NT2/D1 (cell line): ENCODE data around the gene C16orf96.

Experiments used
- DNase-seq: peaks from one replicate; pipeline ENCODE4 v3.0.0-alpha.2; 2011; ENCODE audit warnings: low read depth, low spot score
- H3K27me3 ChIP-seq: 2 replicates; pipeline ENCODE4 v1.6.0; 2011; ENCODE audit warnings: mild to moderate bottlenecking; ENCODE audit not compliant: insufficient read length, insufficient read depth
- H3K36me3 ChIP-seq: 2 replicates; pipeline ENCODE4 v1.6.1; 2011; ENCODE audit warnings: mild to moderate bottlenecking, low read length, mixed read lengths; ENCODE audit not compliant: insufficient read depth, insufficient read length
- H3K4me1 ChIP-seq: 2 replicates; pipeline ENCODE4 v1.5.1; 2011; ENCODE audit not compliant: insufficient read depth, insufficient read length
- H3K4me3 ChIP-seq: 2 replicates; pipeline ENCODE4 v1.5.1; 2011; ENCODE audit warnings: low read depth; ENCODE audit not compliant: insufficient read length
- H3K9ac ChIP-seq: 2 replicates; pipeline ENCODE4 v1.6.0; 2011; ENCODE audit warnings: low read depth; ENCODE audit not compliant: insufficient read length
- H3K9me3 ChIP-seq: 2 replicates; pipeline ENCODE4 v1.5.1; 2011; ENCODE audit warnings: mild to moderate bottlenecking, low read length; ENCODE audit not compliant: insufficient read depth
- SUZ12 ChIP-seq: IDR thresholded peaks from 2 replicates; pipeline ENCODE4 v1.6.1; 2011; ENCODE audit not compliant: insufficient read length, insufficient read depth; ENCODE audit errors: extremely low read depth
- YY1 ChIP-seq: IDR thresholded peaks from 2 replicates; pipeline ENCODE4 v1.6.1; 2011; ENCODE audit not compliant: insufficient read length, insufficient read depth
- ZNF274 ChIP-seq: IDR thresholded peaks from 2 replicates; pipeline ENCODE4 v1.6.1; 2011; ENCODE audit warnings: mild to moderate bottlenecking, low read depth, low read length

Gene C16orf96

GRCh38 chr16:4612977-4613635, 57.0 kb downstream of the C16orf96 start:
- Histone ChIP-seq H3K4me3 (peak overlapping the region; percentile 97), H3K27me3 (no peaks in the 10 kb centered on the region), H3K9ac (peak overlapping the region; percentile 96), H3K36me3 (peaks cover 31% of the 10 kb centered on the region), H3K9me3 (no peaks in the 10 kb centered on the region), H3K4me1 (peaks cover 40% of the 10 kb centered on the region)
- TF ChIP-seq ZNF274 (no peak), SUZ12 (no peak), YY1 (no peak)
- DNase-seq, result no peak

- H3K4me1 ChIP-seq, result peaks cover 47% of the 10 kb centered on the region
- TF ChIP-seq SUZ12, result no peak
- TF ChIP-seq ZNF274, result no peak
- TF ChIP-seq YY1, result no peak
- H3K27me3 ChIP-seq, result no peaks in the 10 kb centered on the region
- H3K9ac ChIP-seq, result peak overlapping the region; percentile 96
- H3K4me3 ChIP-seq, result peak overlapping the region; percentile 97
- no peaks in the 10 kb centered on the region for H3K9me3 ChIP-seq
- no peak for DNase-seq
- H3K36me3 ChIP-seq, result peaks cover 24% of the 10 kb centered on the region
Measured at GRCh38 chr16:4613636-4614570, 57.8 kb downstream of the C16orf96 start.

- peak within 1 kb of the TSS; percentile 96 for H3K9ac ChIP-seq
- no peaks in the 10 kb centered on the region for H3K27me3 ChIP-seq
- TF ChIP-seq ZNF274 (no peak), YY1 (no peak), SUZ12 (no peak)
- peak within 1 kb of the TSS; percentile 97 for H3K4me3 ChIP-seq
- peaks cover 48% of the 10 kb centered on the region for H3K4me1 ChIP-seq
- peak; percentile 68 for DNase-seq
- no peaks in the 10 kb centered on the region for H3K9me3 ChIP-seq
- H3K36me3 ChIP-seq, result peaks cover 15% of the 10 kb centered on the region
Measured at GRCh38 chr16:4614571-4615383, 58.6 kb downstream of the C16orf96 start, which contains the start of gene UBALD1. Gene UBALD1, minus strand, starts transcription at chr16:4614888. Its CDS starts 91 bp downstream, at chr16:4614797.

GRCh38 chr16:4615384-4616046, 59.4 kb downstream of the C16orf96 start:
- Histone ChIP-seq H3K4me3 (peak overlapping the region; percentile 97), H3K36me3 (peaks cover 7% of the 10 kb centered on the region), H3K9me3 (no peaks in the 10 kb centered on the region), H3K27me3 (no peaks in the 10 kb centered on the region), H3K4me1 (peaks cover 45% of the 10 kb centered on the region), H3K9ac (peak overlapping the region; percentile 96)
- DNase-seq, result no peak
- TF ChIP-seq ZNF274, result no peak

GRCh38 chr16:4616047-4616811, 60.1 kb downstream of the C16orf96 start:
- Histone ChIP-seq H3K27me3 (no peaks in the 10 kb centered on the region), H3K4me3 (peak overlapping the region; percentile 97), H3K9ac (peak overlapping the region; percentile 96), H3K9me3 (no peaks in the 10 kb centered on the region), H3K4me1 (peaks cover 38% of the 10 kb centered on the region), H3K36me3 (peaks cover 2% of the 10 kb centered on the region)
- peak; percentile 100 for DNase-seq
- TF ChIP-seq YY1 (no peak), SUZ12 (no peak)

GRCh38 chr16:4617880-4618279, 61.7 kb downstream of the C16orf96 start:
- no peaks in the 10 kb centered on the region for H3K9me3 ChIP-seq
- H3K36me3 ChIP-seq, result no peaks in the 10 kb centered on the region
- H3K4me1 ChIP-seq, result peaks cover 31% of the 10 kb centered on the region
- no peaks in the 10 kb centered on the region for H3K27me3 ChIP-seq
- no peak for DNase-seq
- H3K4me3 ChIP-seq, result no peak overlapping the region
- TF ChIP-seq ZNF274, result no peak
- no peak for TF ChIP-seq YY1
- TF ChIP-seq SUZ12, result no peak
- peak overlapping the region; percentile 70 for H3K9ac ChIP-seq
